Mesendoderm (in vitro differentiated cells): ENCODE results near the gene ARHGDIA.

Experiments used
- DNase-seq: peaks from one replicate; pipeline ENCODE4 v3.0.0; 2013
- H2AK5ac ChIP-seq: 2 replicates; pipeline ENCODE4 v1.6.1; 2013; ENCODE audit warnings: low read length, inconsistent platforms
- H2BK120ac ChIP-seq: 2 replicates; pipeline ENCODE4 v1.6.1; 2013; ENCODE audit warnings: low read depth, mild to moderate bottlenecking, low read length, moderate library complexity, mixed read lengths
- H2BK15ac ChIP-seq: replicated peaks from 2 replicates; pipeline ENCODE4 v1.6.1; 2013; ENCODE audit warnings: low read depth, mild to moderate bottlenecking, moderate library complexity
- H2BK5ac ChIP-seq: 2 replicates; pipeline ENCODE4 v1.6.1; 2013; ENCODE audit warnings: low read length, inconsistent platforms
- H3K18ac ChIP-seq: 2 replicates; pipeline ENCODE4 v1.6.1; 2013; ENCODE audit warnings: mild to moderate bottlenecking, low read length, mixed read lengths
- H3K23ac ChIP-seq: one replicate; pipeline ENCODE4 v1.6.1; 2013; ENCODE audit warnings: low read length
- H3K27ac ChIP-seq: 2 replicates; pipeline ENCODE4 v1.5.1; 2013; ENCODE audit warnings: low read depth, mild to moderate bottlenecking, inconsistent platforms, low read length, moderate library complexity
- H3K27me3 ChIP-seq: 2 replicates; pipeline ENCODE4 v1.6.1; 2013; ENCODE audit warnings: low read length, control low read depth, mild to moderate bottlenecking, inconsistent platforms; ENCODE audit not compliant: insufficient read depth, poor library complexity
- H3K36me3 ChIP-seq: 2 replicates; pipeline ENCODE4 v1.6.1; 2013; ENCODE audit warnings: low read length, inconsistent platforms; ENCODE audit not compliant: control insufficient read depth, insufficient read depth
- H3K4ac ChIP-seq: one replicate; pipeline ENCODE4 v1.6.1; 2013; ENCODE audit warnings: low read depth, mild to moderate bottlenecking, low read length, moderate library complexity
- H3K4me1 ChIP-seq: 2 replicates; pipeline ENCODE4 v1.6.1; 2013; ENCODE audit warnings: low read depth, low read length, inconsistent platforms; ENCODE audit not compliant: control insufficient read depth
- H3K4me2 ChIP-seq: 2 replicates; pipeline ENCODE4 v1.6.1; 2013; ENCODE audit warnings: low read length
- H3K4me3 ChIP-seq: 2 replicates; pipeline ENCODE4 v1.5.1; 2013; ENCODE audit warnings: mild to moderate bottlenecking, low read length
- H3K56ac ChIP-seq: one replicate; pipeline ENCODE4 v1.6.1; 2013; ENCODE audit warnings: low read length
- H3K79me1 ChIP-seq: 2 replicates; pipeline ENCODE4 v1.6.1; 2013; ENCODE audit warnings: low read length, inconsistent platforms
- H3K79me2 ChIP-seq: 2 replicates; pipeline ENCODE4 v1.6.1; 2013; ENCODE audit warnings: mild to moderate bottlenecking, low read length; ENCODE audit not compliant: control insufficient read depth, insufficient read depth
- H3K9ac ChIP-seq: 2 replicates; pipeline ENCODE4 v1.6.1; 2013; ENCODE audit warnings: low read length, inconsistent platforms
- H4K5ac ChIP-seq: one replicate; pipeline ENCODE4 v1.6.1; 2013; ENCODE audit warnings: low read length
- H4K8ac ChIP-seq: one replicate; pipeline ENCODE4 v1.6.1; 2013; ENCODE audit warnings: low read depth, mild to moderate bottlenecking, control low read depth, low read length, moderate library complexity
- WGBS: extraction: QIAGEN DNeasy Blood & Tissue Kit; methylation state at CpG from one replicate; pipeline ENCODE4 v1.1.7; 2013; ENCODE audit warnings: low lambda C conversion rate, missing lambda C conversion rate; ENCODE audit not compliant: insufficient coverage; ENCODE audit errors: extremely low coverage; 5-methylcytosine and 5-hydroxymethylcytosine counted together

Gene ARHGDIA

DNA sequence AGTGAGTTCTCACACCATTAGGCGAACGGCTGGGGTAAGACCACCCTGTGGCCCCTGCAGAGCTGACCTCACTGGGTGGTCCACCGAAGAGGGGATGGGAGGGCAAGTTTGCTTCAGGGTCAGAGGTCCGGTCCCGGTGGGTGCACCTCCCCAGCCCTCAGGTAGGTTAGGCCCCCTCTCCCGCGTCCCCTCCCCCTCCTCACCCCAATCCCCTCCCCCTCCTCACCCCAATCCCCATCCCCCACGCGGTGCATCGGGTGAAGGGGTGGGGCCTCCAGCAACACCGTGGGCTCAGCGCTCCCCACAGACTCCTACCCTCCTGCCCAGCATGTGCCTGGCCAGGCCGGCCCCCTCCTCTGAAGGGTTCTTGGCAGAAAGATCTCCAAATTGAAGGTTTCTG lies 51.4 kb downstream of the ARHGDIA start:
- Histone ChIP-seq H2BK120ac (no peak overlapping the region), H2BK15ac (no peak overlapping the region), H3K36me3 (no peaks in the 10 kb centered on the region), H3K4ac (no peak overlapping the region), H4K5ac (no peak overlapping the region), H2BK5ac (no peak overlapping the region), H3K79me2 (no peaks in the 10 kb centered on the region), H2AK5ac (no peak overlapping the region), H3K4me3 (no peak overlapping the region), H4K8ac (no peak overlapping the region), H3K27ac (no peak overlapping the region), H3K9ac (no peak overlapping the region), H3K23ac (no peak overlapping the region), H3K79me1 (no peaks in the 10 kb centered on the region), H3K4me2 (no peak overlapping the region), H3K18ac (no peak overlapping the region), H3K4me1 (peaks cover 2% of the 10 kb centered on the region), H3K56ac (peak overlapping the region; percentile 15), H3K27me3 (no peaks in the 10 kb centered on the region)
- DNase-seq: no peak
- WGBS: no CpG with 5 or more reads among the region's 13 CpGs

DNA sequence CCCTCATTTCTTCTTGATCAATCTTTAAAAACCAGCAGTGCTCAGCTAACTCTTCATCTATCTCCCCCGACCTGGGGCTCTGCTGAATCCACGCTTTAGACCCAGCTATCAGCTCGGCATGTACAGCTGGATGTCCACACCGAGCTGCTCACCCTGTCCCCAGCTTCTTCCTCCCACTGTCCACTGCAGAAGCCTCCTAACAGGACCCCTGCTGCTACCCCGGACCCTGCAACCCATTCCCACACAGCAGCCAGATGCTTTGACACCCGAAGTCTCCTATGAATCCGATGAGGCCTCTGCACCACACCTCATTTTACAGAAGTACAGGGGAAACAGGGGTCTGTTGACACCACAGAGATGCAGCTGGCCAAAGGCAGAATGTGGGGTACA lies 53.4 kb downstream of the ARHGDIA start:
- Histone ChIP-seq H4K5ac (no peak overlapping the region), H3K4ac (no peak overlapping the region), H3K18ac (no peak overlapping the region), H3K4me2 (no peak overlapping the region), H2BK5ac (no peak overlapping the region), H4K8ac (no peak overlapping the region), H3K79me1 (no peaks in the 10 kb centered on the region), H3K56ac (no peak overlapping the region), H3K27ac (no peak overlapping the region), H3K27me3 (no peaks in the 10 kb centered on the region), H3K4me1 (peaks cover 2% of the 10 kb centered on the region), H2BK15ac (no peak overlapping the region), H3K9ac (no peak overlapping the region), H2BK120ac (no peak overlapping the region), H3K4me3 (no peak overlapping the region), H3K36me3 (no peaks in the 10 kb centered on the region), H3K79me2 (no peaks in the 10 kb centered on the region), H2AK5ac (no peak overlapping the region), H3K23ac (no peak overlapping the region)
- WGBS: no CpG with 5 or more reads among the region's 7 CpGs
- no peak for DNase-seq
